Measurements from ENCODE around the gene TMOD4. TPM values are rescaled to one million over a fixed set of nuclear protein-coding genes. Genes with fewer than 3 reads are reported as not detected.

TMOD4 gene
- total and polyA plus RNA-seq, 2 experiments from 2014 or later, result 1.3 TPM; not detected in 1

- Histone ChIP-seq H3K79me2 (replicated peaks; ENCODE audit: insufficient read depth) (peaks cover 100% of the 10 kb centered on the region), H3K36me3 (ENCODE audit: insufficient read depth) (peaks cover 12% of the 10 kb centered on the region), H4K20me1 (replicated peaks; ENCODE audit: insufficient read depth) (peaks cover 52% of the 10 kb centered on the region), H3F3A (replicated peaks; ENCODE audit: low read depth) (0 out of 2 replicates have a peak, but pooled peaks cover 4% of the 10 kb centered on the region), H2AFZ (no peak overlapping the region), H3K27me3 (ENCODE audit: insufficient read depth) (no peaks in the 10 kb centered on the region), H3K4me3 (no peak overlapping the region), H3K4me1 (ENCODE audit: insufficient read depth) (no peaks in the 10 kb centered on the region), H3K9me2 (ENCODE audit: insufficient read depth) (no peaks in the 10 kb centered on the region), H3K27ac (ENCODE audit: low read depth) (peak overlapping the region; percentile 76; the same call in 1 of the 2 replicates), H3K4me2 (no peak overlapping the region)
- H3K9me3 Mint-ChIP-seq, result no peaks in the 10 kb centered on the region
- H3K4me3 Mint-ChIP-seq, result no peak overlapping the region; the same call in 2 of the 3 replicates
- ATAC-seq, result no peak
- no peaks in the 10 kb centered on the region for H3K27me3 Mint-ChIP-seq (ENCODE audit: insufficient read depth, low read depth, poor library complexity)
- H3K4me1 Mint-ChIP-seq, result no peaks in the 10 kb centered on the region; the same call in 2 of the 3 replicates
- no peak overlapping the region for H3K27ac Mint-ChIP-seq
- H3K36me3 Mint-ChIP-seq (ENCODE audit: low read depth), result peaks cover 41% of the 10 kb centered on the region
- DNase-seq (ENCODE audit: low spot score), result no peak
- TF ChIP-seq JUNB (IDR thresholded peaks at IDR 0.05; ENCODE audit: unreplicated experiment), result no peak
- TF ChIP-seq POLR2AphosphoS5 (IDR thresholded peaks at IDR 0.05; ENCODE audit: low read depth), result no peak
- TF ChIP-seq NANOG (IDR thresholded peaks at IDR 0.05; ENCODE audit: borderline replicate concordance), result no peak
- no peak for TF ChIP-seq CTCF (conservative IDR thresholded peaks at IDR 0.05; ENCODE audit: low read depth in 2 of 2)
- TF ChIP-seq ZNF114 (CRISPR knock-in tag; IDR thresholded peaks at IDR 0.05), result no peak
- no peak for TF ChIP-seq ZNF331 (CRISPR knock-in tag; IDR thresholded peaks at IDR 0.05; ENCODE audit: low read depth)
- no peak for TF ChIP-seq STAT1 (IDR thresholded peaks at IDR 0.05; ENCODE audit: unreplicated experiment)
- no peak for TF ChIP-seq EZH2phosphoT487 (IDR thresholded peaks at IDR 0.05; ENCODE audit: unreplicated experiment)
- no peak for TF ChIP-seq EZH2 (IDR thresholded peaks at IDR 0.05; ENCODE audit: low read depth, unreplicated experiment)
- TF ChIP-seq, protein P1, sequence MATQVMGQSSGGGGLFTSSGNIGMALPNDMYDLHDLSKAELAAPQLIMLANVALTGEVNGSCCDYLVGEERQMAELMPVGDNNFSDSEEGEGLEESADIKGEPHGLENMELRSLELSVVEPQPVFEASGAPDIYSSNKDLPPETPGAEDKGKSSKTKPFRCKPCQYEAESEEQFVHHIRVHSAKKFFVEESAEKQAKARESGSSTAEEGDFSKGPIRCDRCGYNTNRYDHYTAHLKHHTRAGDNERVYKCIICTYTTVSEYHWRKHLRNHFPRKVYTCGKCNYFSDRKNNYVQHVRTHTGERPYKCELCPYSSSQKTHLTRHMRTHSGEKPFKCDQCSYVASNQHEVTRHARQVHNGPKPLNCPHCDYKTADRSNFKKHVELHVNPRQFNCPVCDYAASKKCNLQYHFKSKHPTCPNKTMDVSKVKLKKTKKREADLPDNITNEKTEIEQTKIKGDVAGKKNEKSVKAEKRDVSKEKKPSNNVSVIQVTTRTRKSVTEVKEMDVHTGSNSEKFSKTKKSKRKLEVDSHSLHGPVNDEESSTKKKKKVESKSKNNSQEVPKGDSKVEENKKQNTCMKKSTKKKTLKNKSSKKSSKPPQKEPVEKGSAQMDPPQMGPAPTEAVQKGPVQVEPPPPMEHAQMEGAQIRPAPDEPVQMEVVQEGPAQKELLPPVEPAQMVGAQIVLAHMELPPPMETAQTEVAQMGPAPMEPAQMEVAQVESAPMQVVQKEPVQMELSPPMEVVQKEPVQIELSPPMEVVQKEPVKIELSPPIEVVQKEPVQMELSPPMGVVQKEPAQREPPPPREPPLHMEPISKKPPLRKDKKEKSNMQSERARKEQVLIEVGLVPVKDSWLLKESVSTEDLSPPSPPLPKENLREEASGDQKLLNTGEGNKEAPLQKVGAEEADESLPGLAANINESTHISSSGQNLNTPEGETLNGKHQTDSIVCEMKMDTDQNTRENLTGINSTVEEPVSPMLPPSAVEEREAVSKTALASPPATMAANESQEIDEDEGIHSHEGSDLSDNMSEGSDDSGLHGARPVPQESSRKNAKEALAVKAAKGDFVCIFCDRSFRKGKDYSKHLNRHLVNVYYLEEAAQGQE (IDR thresholded peaks at IDR 0.05; ENCODE audit: unreplicated experiment), result no peak
- TF ChIP-seq, protein P2, sequence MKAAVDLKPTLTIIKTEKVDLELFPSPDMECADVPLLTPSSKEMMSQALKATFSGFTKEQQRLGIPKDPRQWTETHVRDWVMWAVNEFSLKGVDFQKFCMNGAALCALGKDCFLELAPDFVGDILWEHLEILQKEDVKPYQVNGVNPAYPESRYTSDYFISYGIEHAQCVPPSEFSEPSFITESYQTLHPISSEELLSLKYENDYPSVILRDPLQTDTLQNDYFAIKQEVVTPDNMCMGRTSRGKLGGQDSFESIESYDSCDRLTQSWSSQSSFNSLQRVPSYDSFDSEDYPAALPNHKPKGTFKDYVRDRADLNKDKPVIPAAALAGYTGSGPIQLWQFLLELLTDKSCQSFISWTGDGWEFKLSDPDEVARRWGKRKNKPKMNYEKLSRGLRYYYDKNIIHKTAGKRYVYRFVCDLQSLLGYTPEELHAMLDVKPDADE (IDR thresholded peaks at IDR 0.05), result no peak
- TF ChIP-seq, protein P3, sequence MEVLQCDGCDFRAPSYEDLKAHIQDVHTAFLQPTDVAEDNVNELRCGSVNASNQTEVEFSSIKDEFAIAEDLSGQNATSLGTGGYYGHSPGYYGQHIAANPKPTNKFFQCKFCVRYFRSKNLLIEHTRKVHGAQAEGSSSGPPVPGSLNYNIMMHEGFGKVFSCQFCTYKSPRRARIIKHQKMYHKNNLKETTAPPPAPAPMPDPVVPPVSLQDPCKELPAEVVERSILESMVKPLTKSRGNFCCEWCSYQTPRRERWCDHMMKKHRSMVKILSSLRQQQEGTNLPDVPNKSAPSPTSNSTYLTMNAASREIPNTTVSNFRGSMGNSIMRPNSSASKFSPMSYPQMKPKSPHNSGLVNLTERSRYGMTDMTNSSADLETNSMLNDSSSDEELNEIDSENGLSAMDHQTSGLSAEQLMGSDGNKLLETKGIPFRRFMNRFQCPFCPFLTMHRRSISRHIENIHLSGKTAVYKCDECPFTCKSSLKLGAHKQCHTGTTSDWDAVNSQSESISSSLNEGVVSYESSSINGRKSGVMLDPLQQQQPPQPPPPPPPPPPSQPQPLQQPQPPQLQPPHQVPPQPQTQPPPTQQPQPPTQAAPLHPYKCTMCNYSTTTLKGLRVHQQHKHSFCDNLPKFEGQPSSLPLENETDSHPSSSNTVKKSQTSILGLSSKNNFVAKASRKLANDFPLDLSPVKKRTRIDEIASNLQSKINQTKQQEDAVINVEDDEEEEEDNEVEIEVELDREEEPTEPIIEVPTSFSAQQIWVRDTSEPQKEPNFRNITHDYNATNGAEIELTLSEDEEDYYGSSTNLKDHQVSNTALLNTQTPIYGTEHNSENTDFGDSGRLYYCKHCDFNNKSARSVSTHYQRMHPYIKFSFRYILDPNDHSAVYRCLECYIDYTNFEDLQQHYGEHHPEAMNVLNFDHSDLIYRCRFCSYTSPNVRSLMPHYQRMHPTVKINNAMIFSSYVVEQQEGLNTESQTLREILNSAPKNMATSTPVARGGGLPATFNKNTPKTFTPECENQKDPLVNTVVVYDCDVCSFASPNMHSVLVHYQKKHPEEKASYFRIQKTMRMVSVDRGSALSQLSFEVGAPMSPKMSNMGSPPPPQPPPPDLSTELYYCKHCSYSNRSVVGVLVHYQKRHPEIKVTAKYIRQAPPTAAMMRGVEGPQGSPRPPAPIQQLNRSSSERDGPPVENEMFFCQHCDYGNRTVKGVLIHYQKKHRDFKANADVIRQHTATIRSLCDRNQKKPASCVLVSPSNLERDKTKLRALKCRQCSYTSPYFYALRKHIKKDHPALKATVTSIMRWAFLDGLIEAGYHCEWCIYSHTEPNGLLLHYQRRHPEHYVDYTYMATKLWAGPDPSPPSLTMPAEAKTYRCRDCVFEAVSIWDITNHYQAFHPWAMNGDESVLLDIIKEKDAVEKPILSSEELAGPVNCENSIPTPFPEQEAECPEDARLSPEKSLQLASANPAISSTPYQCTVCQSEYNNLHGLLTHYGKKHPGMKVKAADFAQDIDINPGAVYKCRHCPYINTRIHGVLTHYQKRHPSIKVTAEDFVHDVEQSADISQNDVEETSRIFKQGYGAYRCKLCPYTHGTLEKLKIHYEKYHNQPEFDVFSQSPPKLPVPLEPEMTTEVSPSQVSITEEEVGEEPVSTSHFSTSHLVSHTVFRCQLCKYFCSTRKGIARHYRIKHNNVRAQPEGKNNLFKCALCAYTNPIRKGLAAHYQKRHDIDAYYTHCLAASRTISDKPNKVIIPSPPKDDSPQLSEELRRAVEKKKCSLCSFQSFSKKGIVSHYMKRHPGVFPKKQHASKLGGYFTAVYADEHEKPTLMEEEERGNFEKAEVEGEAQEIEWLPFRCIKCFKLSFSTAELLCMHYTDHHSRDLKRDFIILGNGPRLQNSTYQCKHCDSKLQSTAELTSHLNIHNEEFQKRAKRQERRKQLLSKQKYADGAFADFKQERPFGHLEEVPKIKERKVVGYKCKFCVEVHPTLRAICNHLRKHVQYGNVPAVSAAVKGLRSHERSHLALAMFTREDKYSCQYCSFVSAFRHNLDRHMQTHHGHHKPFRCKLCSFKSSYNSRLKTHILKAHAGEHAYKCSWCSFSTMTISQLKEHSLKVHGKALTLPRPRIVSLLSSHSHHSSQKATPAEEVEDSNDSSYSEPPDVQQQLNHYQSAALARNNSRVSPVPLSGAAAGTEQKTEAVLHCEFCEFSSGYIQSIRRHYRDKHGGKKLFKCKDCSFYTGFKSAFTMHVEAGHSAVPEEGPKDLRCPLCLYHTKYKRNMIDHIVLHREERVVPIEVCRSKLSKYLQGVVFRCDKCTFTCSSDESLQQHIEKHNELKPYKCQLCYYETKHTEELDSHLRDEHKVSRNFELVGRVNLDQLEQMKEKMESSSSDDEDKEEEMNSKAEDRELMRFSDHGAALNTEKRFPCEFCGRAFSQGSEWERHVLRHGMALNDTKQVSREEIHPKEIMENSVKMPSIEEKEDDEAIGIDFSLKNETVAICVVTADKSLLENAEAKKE (CRISPR knock-in tag; IDR thresholded peaks at IDR 0.05), result no peak
- TF ChIP-seq CREB1 (CRISPR knock-in tag; IDR thresholded peaks at IDR 0.05; ENCODE audit: low read depth), result no peak
Observed at GRCh38 chr1:151211972-151212705, 36.4 kb upstream of the TMOD4 start.
